Measurements from ENCODE around the gene ZNF777. TPM values are rescaled to one million over a fixed set of nuclear protein-coding genes. Genes with fewer than 3 reads are reported as not detected.

Gene ZNF777
- total RNA-seq, 1 experiment from 2014 or later: 10.1 TPM

- H3K9me3 ChIP-seq: no peaks in the 10 kb centered on the region
- no peaks in the 10 kb centered on the region for H3K27me3 ChIP-seq
- DNase-seq: no peak
- H3K4me3 ChIP-seq: no peak overlapping the region
- H3K36me3 ChIP-seq: peaks cover 12% of the 10 kb centered on the region
These were observed 28.6 kb upstream of the ZNF777 start for GRCh38 chr7:149489391-149490024.

GRCh38 chr7:149479568-149479967 is 18.7 kb upstream of the ZNF777 start:
- Histone ChIP-seq H3K36me3 (peaks cover 28% of the 10 kb centered on the region), H3K4me3 (no peak overlapping the region), H3K27me3 (no peaks in the 10 kb centered on the region), H3K9me3 (no peaks in the 10 kb centered on the region)
- DNase-seq: no peak

GRCh38 chr7:149478754-149479153 is 17.9 kb upstream of the ZNF777 start:
- DNase-seq: no peak
- Histone ChIP-seq H3K4me3 (no peak overlapping the region), H3K27me3 (no peaks in the 10 kb centered on the region), H3K36me3 (peaks cover 28% of the 10 kb centered on the region), H3K9me3 (no peaks in the 10 kb centered on the region)

GRCh38 chr7:149477494-149478443 is 16.9 kb upstream of the ZNF777 start:
- no peak for DNase-seq
- no peaks in the 10 kb centered on the region for H3K27me3 ChIP-seq
- H3K4me3 ChIP-seq: no peak overlapping the region
- H3K9me3 ChIP-seq: no peaks in the 10 kb centered on the region
- H3K36me3 ChIP-seq: peaks cover 28% of the 10 kb centered on the region

- Histone ChIP-seq H3K36me3 (peaks cover 28% of the 10 kb centered on the region), H3K4me3 (no peak overlapping the region)
- no peak for DNase-seq
These were observed 15.9 kb upstream of the ZNF777 start for GRCh38 chr7:149476791-149477190.

GRCh38 chr7:149475121-149476045 is 14.5 kb upstream of the ZNF777 start:
- H3K9me3 ChIP-seq: no peaks in the 10 kb centered on the region
- DNase-seq: no peak
- no peaks in the 10 kb centered on the region for H3K27me3 ChIP-seq
- no peak overlapping the region for H3K4me3 ChIP-seq
- peaks cover 22% of the 10 kb centered on the region for H3K36me3 ChIP-seq

More at GRCh38 chr7:149476791-149477190, 15.9 kb upstream of the ZNF777 start:
- Histone ChIP-seq H3K27me3 (no peaks in the 10 kb centered on the region), H3K9me3 (no peaks in the 10 kb centered on the region)

GRCh38 chr7:149474309-149475120 is 13.7 kb upstream of the ZNF777 start:
- Histone ChIP-seq H3K4me3 (no peak overlapping the region), H3K27me3 (no peaks in the 10 kb centered on the region), H3K9me3 (no peaks in the 10 kb centered on the region), H3K36me3 (peaks cover 20% of the 10 kb centered on the region)
- no peak for DNase-seq

GRCh38 chr7:149473251-149473650 is 12.4 kb upstream of the ZNF777 start:
- Histone ChIP-seq H3K27me3 (no peaks in the 10 kb centered on the region), H3K4me3 (no peak overlapping the region), H3K9me3 (no peaks in the 10 kb centered on the region), H3K36me3 (peaks cover 13% of the 10 kb centered on the region)
- no peak for DNase-seq

GRCh38 chr7:149471289-149471953 is 10.6 kb upstream of the ZNF777 start:
- H3K4me3 ChIP-seq: no peak overlapping the region
- H3K27me3 ChIP-seq: no peaks in the 10 kb centered on the region
- H3K9me3 ChIP-seq: no peaks in the 10 kb centered on the region
- no peak for DNase-seq
- peaks cover 11% of the 10 kb centered on the region for H3K36me3 ChIP-seq

- Histone ChIP-seq H3K36me3 (peaks cover 6% of the 10 kb centered on the region), H3K4me3 (no peak overlapping the region), H3K9me3 (peaks cover 4% of the 10 kb centered on the region; the same call in 1 of the 2 replicates), H3K27me3 (no peaks in the 10 kb centered on the region)
- no peak for DNase-seq
These were observed 8.9 kb upstream of the ZNF777 start for GRCh38 chr7:149469806-149470205.

- no peaks in the 10 kb centered on the region; the same call in 1 of the 2 replicates for H3K36me3 ChIP-seq
- no peak for DNase-seq
- no peak overlapping the region for H3K4me3 ChIP-seq
- peaks cover 4% of the 10 kb centered on the region; the same call in 1 of the 2 replicates for H3K9me3 ChIP-seq
- no peaks in the 10 kb centered on the region for H3K27me3 ChIP-seq
These were observed 7.3 kb upstream of the ZNF777 start for GRCh38 chr7:149468208-149468607.

GRCh38 chr7:149467321-149467859 is 6.5 kb upstream of the ZNF777 start:
- no peak overlapping the region for H3K4me3 ChIP-seq
- no peak for DNase-seq
- H3K9me3 ChIP-seq: peaks cover 4% of the 10 kb centered on the region; the same call in 1 of the 2 replicates
- H3K36me3 ChIP-seq: no peaks in the 10 kb centered on the region
- no peaks in the 10 kb centered on the region for H3K27me3 ChIP-seq

- DNase-seq: no peak
- Histone ChIP-seq H3K4me3 (no peak overlapping the region), H3K9me3 (peaks cover 4% of the 10 kb centered on the region; the same call in 1 of the 2 replicates), H3K27me3 (no peaks in the 10 kb centered on the region), H3K36me3 (no peaks in the 10 kb centered on the region)
These were observed 5.5 kb upstream of the ZNF777 start for GRCh38 chr7:149466364-149466763.

- no peak overlapping the region for H3K4me3 ChIP-seq
- no peak for DNase-seq
- H3K27me3 ChIP-seq: no peaks in the 10 kb centered on the region
- H3K9me3 ChIP-seq: peaks cover 4% of the 10 kb centered on the region; the same call in 1 of the 2 replicates
- H3K36me3 ChIP-seq: no peaks in the 10 kb centered on the region
These were observed 2.8 kb upstream of the ZNF777 start for GRCh38 chr7:149463500-149464161.

- no peak for DNase-seq
- no peaks in the 10 kb centered on the region for H3K27me3 ChIP-seq
- peaks cover 4% of the 10 kb centered on the region; the same call in 1 of the 2 replicates for H3K9me3 ChIP-seq
- H3K4me3 ChIP-seq: no peak overlapping the region
- no peaks in the 10 kb centered on the region for H3K36me3 ChIP-seq
These were observed 1.2 kb upstream of the ZNF777 start for GRCh38 chr7:149462101-149462520.
